ENCODE measurements around the gene ATG4C.
"Not testable (repeated sequence)": the region's sequence is repeated elsewhere in the genome, so short reads cannot be mapped to it uniquely, and the experiment has no call there.

The ATG4C gene

GRCh38 chr1:62774971-62775595 lies 8.8 kb upstream of the ATG4C start:
- in situ Hi-C loops (cut with HindIII; ENCODE audit: low sequenced_read_pairs) = no loop called here

- in situ Hi-C loops (cut with HindIII; ENCODE audit: low sequenced_read_pairs) = no loop called here
Observed at GRCh38 chr1:62778208-62778607, 5.7 kb upstream of the ATG4C start.

- in situ Hi-C loops (cut with HindIII; ENCODE audit: low sequenced_read_pairs) = loop anchor here (10.0 kb wide), 1 partner anchor 267 kb away; no protein-coding TSS in a partner anchor
Observed at GRCh38 chr1:62781841-62782543, 1.9 kb upstream of the ATG4C start.

GRCh38 chr1:62782544-62783212 lies 1.3 kb upstream of the ATG4C start:
- in situ Hi-C loops (cut with HindIII; ENCODE audit: low sequenced_read_pairs) = loop anchor here (10.0 kb wide), 1 partner anchor 268 kb away; no protein-coding TSS in a partner anchor

- in situ Hi-C loops (cut with HindIII; ENCODE audit: low sequenced_read_pairs) = loop anchor here (10.0 kb wide), 1 partner anchor 270 kb away; no protein-coding TSS in a partner anchor
Observed at GRCh38 chr1:62784509-62785365, 805 bp downstream of the ATG4C start.

GRCh38 chr1:62790716-62791115 lies 6.8 kb downstream of the ATG4C start:
- in situ Hi-C loops (cut with HindIII; ENCODE audit: low sequenced_read_pairs) = no loop called here

- in situ Hi-C loops (cut with HindIII; ENCODE audit: low sequenced_read_pairs) = no loop called here
Observed at GRCh38 chr1:62794053-62794452, 10.1 kb downstream of the ATG4C start.

- in situ Hi-C loops (cut with HindIII; ENCODE audit: low sequenced_read_pairs) = no loop called here
Observed at GRCh38 chr1:62796221-62796620, 12.3 kb downstream of the ATG4C start.

- in situ Hi-C loops (cut with HindIII; ENCODE audit: low sequenced_read_pairs) = loop anchor here (5.0 kb wide), 1 partner anchor 38 kb away; no protein-coding TSS in a partner anchor
Observed at GRCh38 chr1:62799688-62800087, 15.8 kb downstream of the ATG4C start.

GRCh38 chr1:62800281-62800680 lies 16.3 kb downstream of the ATG4C start:
- in situ Hi-C loops (cut with HindIII; ENCODE audit: low sequenced_read_pairs) = loop anchor here (5.0 kb wide), 1 partner anchor 37 kb away; no protein-coding TSS in a partner anchor

GRCh38 chr1:62800825-62801306 lies 16.9 kb downstream of the ATG4C start:
- in situ Hi-C loops (cut with HindIII; ENCODE audit: low sequenced_read_pairs) = loop anchor here (5.0 kb wide), 1 partner anchor 36 kb away; no protein-coding TSS in a partner anchor

- in situ Hi-C loops (cut with HindIII; ENCODE audit: low sequenced_read_pairs) = no loop called here
Observed at GRCh38 chr1:62809788-62810187, 25.9 kb downstream of the ATG4C start.

GRCh38 chr1:62810420-62811274 lies 26.7 kb downstream of the ATG4C start:
- in situ Hi-C loops (cut with HindIII; ENCODE audit: low sequenced_read_pairs) = no loop called here

- in situ Hi-C loops (cut with HindIII; ENCODE audit: low sequenced_read_pairs) = no loop called here
Observed at GRCh38 chr1:62823556-62823955, 39.6 kb downstream of the ATG4C start.

- in situ Hi-C loops (cut with HindIII; ENCODE audit: low sequenced_read_pairs) = no loop called here
Observed at GRCh38 chr1:62826901-62827300, 43.0 kb downstream of the ATG4C start.

GRCh38 chr1:62827786-62828185 lies 43.9 kb downstream of the ATG4C start:
- in situ Hi-C loops (cut with HindIII; ENCODE audit: low sequenced_read_pairs) = not testable (repeated sequence)

- in situ Hi-C loops (cut with HindIII; ENCODE audit: low sequenced_read_pairs) = no loop called here
Observed at GRCh38 chr1:62832276-62832675, 48.3 kb downstream of the ATG4C start.

- in situ Hi-C loops (cut with HindIII; ENCODE audit: low sequenced_read_pairs) = no loop called here
Observed at GRCh38 chr1:62833529-62833928, 49.6 kb downstream of the ATG4C start.

GRCh38 chr1:62834400-62834961 lies 50.5 kb downstream of the ATG4C start:
- in situ Hi-C loops (cut with HindIII; ENCODE audit: low sequenced_read_pairs) = no loop called here

All from endothelial cell of hepatic sinusoid (primary cell).